ENCODE results near the gene MVB12B. TPM values are rescaled to one million over a fixed set of nuclear protein-coding genes. Genes with fewer than 3 reads are reported as not detected.

Gene MVB12B
- total RNA-seq, 1 experiment from 2014 or later: 5.8 TPM

DNA sequence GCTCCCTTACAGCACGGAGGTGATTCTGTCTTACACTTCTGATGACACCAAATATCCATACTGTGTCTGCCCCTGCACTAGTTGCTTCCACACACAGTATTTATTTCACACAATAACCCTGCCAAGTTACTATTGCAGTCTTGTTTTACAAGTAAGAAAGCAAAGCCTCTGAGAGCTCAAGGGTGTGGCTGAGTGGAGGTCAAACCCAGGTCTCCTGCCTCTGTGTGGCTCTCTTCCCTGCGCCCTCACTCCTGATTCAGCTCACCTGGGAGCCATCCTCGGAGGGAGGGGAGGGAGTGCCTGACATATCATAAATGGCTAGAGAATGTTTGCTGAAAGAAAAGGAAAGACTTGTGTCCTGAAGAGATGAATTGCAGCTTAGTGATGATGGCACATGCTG is 41.0 kb downstream of the MVB12B start:
- H2BK20ac ChIP-seq (ENCODE audit: low read depth, low read length, poor library complexity, severe bottlenecking): no peak overlapping the region
- H3K23ac ChIP-seq (ENCODE audit: insufficient read length, low read depth, low read length): no peak overlapping the region
- peaks cover 0 to 9% of the 10 kb centered on the region in 2 experiments; a peak in 2 of 5 replicates for H3K9me3 Mint-ChIP-seq
- no peak overlapping the region for H3K4me2 ChIP-seq (ENCODE audit: insufficient read depth, insufficient read length, low read length)
- WGBS (ENCODE audit: extremely low coverage, insufficient read length, low lambda C conversion rate): no CpG with 5 or more reads among the region's 3 CpGs
- H3K36me3 Mint-ChIP-seq (ENCODE audit: insufficient read depth in 1 of 3, low read depth in 3 of 3): peaks cover 0 to 5% (median 0%) of the 10 kb centered on the region in 3 experiments; a peak in 2 of 7 replicates
- H4K8ac ChIP-seq (replicated peaks; ENCODE audit: insufficient read length, low read depth, low read length): no peak overlapping the region
- H3K23me2 ChIP-seq (ENCODE audit: insufficient read length, low read depth, low read length, poor library complexity, severe bottlenecking): no peaks in the 10 kb centered on the region
- no peak overlapping the region for H2BK5ac ChIP-seq (ENCODE audit: insufficient read length, low read length)
- H3K4me1 Mint-ChIP-seq: peaks cover 20 to 21% of the 10 kb centered on the region in 2 experiments
- no peaks in the 10 kb centered on the region for H3K27me3 Mint-ChIP-seq (ENCODE audit: low read depth)
- no peak overlapping the region for H2BK12ac ChIP-seq (ENCODE audit: insufficient read length, low read depth, low read length)
- no peak for TF ChIP-seq CTCF (conservative IDR thresholded peaks at IDR 0.05)
- H2BK120ac ChIP-seq (ENCODE audit: low read depth, low read length, poor library complexity, severe bottlenecking): no peak overlapping the region
- H4K20me1 ChIP-seq (ENCODE audit: control insufficient read depth, insufficient read depth, insufficient read length): no peaks in the 10 kb centered on the region
- H3K27ac Mint-ChIP-seq: peak overlapping the region in 2 of 3 experiments; percentile 29 to 71; a peak in 2 of 7 replicates
- H3K18ac ChIP-seq (ENCODE audit: insufficient read length, low read depth, low read length): no peak overlapping the region
- H4K5ac ChIP-seq (ENCODE audit: insufficient read length, low read depth, low read length): no peak overlapping the region
- H2AFZ ChIP-seq (ENCODE audit: low read length): no peak overlapping the region
- DNase-seq: no peak
- no peaks in the 10 kb centered on the region for H3K4me1 ChIP-seq (ENCODE audit: insufficient read depth, low read length)
- no peak overlapping the region for H3K4ac ChIP-seq (ENCODE audit: low read depth, low read length)
- no peaks in the 10 kb centered on the region for H3K9me3 ChIP-seq (ENCODE audit: control insufficient read depth, low read depth, low read length)
- H2BK15ac ChIP-seq (ENCODE audit: low read depth, low read length): no peak overlapping the region
- no peak overlapping the region for H3K27ac ChIP-seq (ENCODE audit: insufficient read length, low read depth, low read length)
- H3K9ac ChIP-seq (ENCODE audit: extremely low read depth, insufficient read length, low read length): no peak overlapping the region
- no peak overlapping the region for H2AK5ac ChIP-seq (ENCODE audit: insufficient read length, low read length)
- no peak overlapping the region for H4K91ac ChIP-seq (ENCODE audit: insufficient read length, low read depth, low read length)
- no peak overlapping the region for H3K14ac ChIP-seq (ENCODE audit: insufficient read depth, low read length)
- no peak overlapping the region for H3T11ph ChIP-seq (ENCODE audit: low read length)
- H3K27me3 ChIP-seq (ENCODE audit: insufficient read depth, low read length): no peaks in the 10 kb centered on the region
- no peaks in the 10 kb centered on the region for H3K79me2 ChIP-seq (ENCODE audit: insufficient read depth, low read length)
- H3K79me1 ChIP-seq (ENCODE audit: insufficient read depth, low read depth, low read length, poor library complexity, severe bottlenecking): no peaks in the 10 kb centered on the region
- H3K56ac ChIP-seq (ENCODE audit: insufficient read length, low read depth, low read length): no peak overlapping the region
- H3K4me3 Mint-ChIP-seq: no peak overlapping the region
